Esophagus squamous epithelium (tissue), 4 donors: ENCODE data around the gene KLHL20.

Source experiments
- CTCF ChIP-seq, 6 experiments: fragments of 450-650 bp in 4 of 6; fragments of 200-600 bp in 2 of 6; sonication (generic) in 2 of 6; IDR thresholded peaks; one replicate each; pipeline ENCODE4 v1.5.1; 2016 to 2019; ENCODE audit warnings: antibody characterized with exemption in 6 of 6, mild to moderate bottlenecking in 4 of 6, moderate library complexity in 4 of 6
- POLR2A ChIP-seq, 4 donors: fragments of 450-650 bp; IDR thresholded peaks; one replicate each; pipeline ENCODE4 v1.6.1; 2017; ENCODE audit warnings: antibody characterized with exemption in 4 of 4, mild to moderate bottlenecking in 4 of 4, moderate library complexity in 3 of 4

- TF ChIP-seq CTCF (IDR thresholded peaks at IDR 0.05) (no peak), POLR2A (IDR thresholded peaks at IDR 0.05) (no peak)
Observed at GRCh38 chr1:173702736-173703135, 12.0 kb upstream of the KLHL20 start.
